ENCODE measurements around the gene AKAP8.

The AKAP8 gene

GRCh38 chr19:15315101-15315500 is 64.5 kb downstream of the AKAP8 start:
- TF ChIP-seq ZNF274 (IDR thresholded peaks at IDR 0.05; ENCODE audit: low read depth, low read length) = no peak
- no peak for TF ChIP-seq SUZ12 (IDR thresholded peaks at IDR 0.05; ENCODE audit: extremely low read depth, insufficient read depth, insufficient read length)
- no peak for TF ChIP-seq YY1 (IDR thresholded peaks at IDR 0.05; ENCODE audit: insufficient read depth, insufficient read length)
- Histone ChIP-seq H3K4me1 (ENCODE audit: insufficient read depth, insufficient read length) (peaks cover 12% of the 10 kb centered on the region), H3K27me3 (ENCODE audit: insufficient read depth, insufficient read length) (no peaks in the 10 kb centered on the region), H3K9me3 (ENCODE audit: insufficient read depth, low read length) (no peaks in the 10 kb centered on the region), H3K4me3 (ENCODE audit: insufficient read length, low read depth) (no peak overlapping the region), H3K9ac (ENCODE audit: insufficient read length, low read depth) (no peak overlapping the region), H3K36me3 (ENCODE audit: insufficient read depth, insufficient read length, low read length) (peaks cover 35% of the 10 kb centered on the region)
- no peak for DNase-seq (ENCODE audit: low read depth, low spot score)

DNA sequence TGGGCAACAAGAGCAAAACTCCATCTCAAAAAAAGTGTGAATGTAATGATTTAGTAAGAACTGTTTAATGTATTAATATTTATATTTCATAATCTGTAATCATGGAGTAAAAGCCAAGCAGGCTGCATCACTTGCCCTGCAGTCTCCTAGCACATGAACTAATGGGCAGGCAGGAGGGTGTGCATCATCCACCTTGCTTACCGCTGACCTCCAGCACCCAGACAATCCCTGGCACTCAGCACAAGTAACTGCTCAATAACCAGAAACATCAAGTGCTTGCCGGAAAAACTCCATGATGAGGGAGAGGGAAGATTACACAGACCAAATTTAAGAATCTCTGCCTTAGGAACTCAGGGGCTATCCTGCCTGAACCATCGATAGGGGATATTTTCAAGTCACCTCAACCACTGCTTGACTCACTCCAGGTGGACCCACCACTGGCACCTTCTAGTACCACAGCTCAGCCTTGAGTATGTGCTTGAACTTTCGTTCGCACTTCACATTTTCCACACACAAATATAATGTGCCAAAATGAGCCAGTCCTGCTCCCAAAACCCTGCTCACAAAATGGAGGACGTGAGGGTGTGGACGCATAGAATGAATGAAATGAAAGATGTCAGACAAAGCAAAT is 65.8 kb downstream of the AKAP8 start:
- Histone ChIP-seq H3K9ac (ENCODE audit: insufficient read length, low read depth) (no peak overlapping the region), H3K9me3 (ENCODE audit: insufficient read depth, low read length) (no peaks in the 10 kb centered on the region), H3K4me3 (ENCODE audit: insufficient read length, low read depth) (no peak overlapping the region), H3K4me1 (ENCODE audit: insufficient read depth, insufficient read length) (peaks cover 16% of the 10 kb centered on the region), H3K27me3 (ENCODE audit: insufficient read depth, insufficient read length) (no peaks in the 10 kb centered on the region), H3K36me3 (ENCODE audit: insufficient read depth, insufficient read length, low read length) (peaks cover 32% of the 10 kb centered on the region)
- TF ChIP-seq SUZ12 (IDR thresholded peaks at IDR 0.05; ENCODE audit: extremely low read depth, insufficient read depth, insufficient read length) (no peak), YY1 (IDR thresholded peaks at IDR 0.05; ENCODE audit: insufficient read depth, insufficient read length) (no peak), ZNF274 (IDR thresholded peaks at IDR 0.05; ENCODE audit: low read depth, low read length) (no peak)
- DNase-seq (ENCODE audit: low read depth, low spot score) = no peak

GRCh38 chr19:15307169-15307568 is 72.4 kb downstream of the AKAP8 start:
- no peak for DNase-seq (ENCODE audit: low read depth, low spot score)
- Histone ChIP-seq H3K27me3 (ENCODE audit: insufficient read depth, insufficient read length) (no peaks in the 10 kb centered on the region), H3K4me1 (ENCODE audit: insufficient read depth, insufficient read length) (peaks cover 14% of the 10 kb centered on the region), H3K9ac (ENCODE audit: insufficient read length, low read depth) (no peak overlapping the region), H3K4me3 (ENCODE audit: insufficient read length, low read depth) (no peak overlapping the region), H3K9me3 (ENCODE audit: insufficient read depth, low read length) (peaks cover 4% of the 10 kb centered on the region; the same call in 1 of the 2 replicates), H3K36me3 (ENCODE audit: insufficient read depth, insufficient read length, low read length) (peaks cover 8% of the 10 kb centered on the region)
- no peak for TF ChIP-seq YY1 (IDR thresholded peaks at IDR 0.05; ENCODE audit: insufficient read depth, insufficient read length)
- no peak for TF ChIP-seq ZNF274 (IDR thresholded peaks at IDR 0.05; ENCODE audit: low read depth, low read length)
- no peak for TF ChIP-seq SUZ12 (IDR thresholded peaks at IDR 0.05; ENCODE audit: extremely low read depth, insufficient read depth, insufficient read length)

GRCh38 chr19:15305582-15306334 is 73.8 kb downstream of the AKAP8 start:
- TF ChIP-seq ZNF274 (IDR thresholded peaks at IDR 0.05; ENCODE audit: low read depth, low read length) (no peak), SUZ12 (IDR thresholded peaks at IDR 0.05; ENCODE audit: extremely low read depth, insufficient read depth, insufficient read length) (no peak), YY1 (IDR thresholded peaks at IDR 0.05; ENCODE audit: insufficient read depth, insufficient read length) (no peak)
- Histone ChIP-seq H3K27me3 (ENCODE audit: insufficient read depth, insufficient read length) (no peaks in the 10 kb centered on the region), H3K9ac (ENCODE audit: insufficient read length, low read depth) (no peak overlapping the region), H3K4me1 (ENCODE audit: insufficient read depth, insufficient read length) (peaks cover 12% of the 10 kb centered on the region), H3K9me3 (ENCODE audit: insufficient read depth, low read length) (peaks cover 4% of the 10 kb centered on the region; the same call in 1 of the 2 replicates), H3K36me3 (ENCODE audit: insufficient read depth, insufficient read length, low read length) (peaks cover 4% of the 10 kb centered on the region), H3K4me3 (ENCODE audit: insufficient read length, low read depth) (no peak overlapping the region)
- DNase-seq (ENCODE audit: low read depth, low spot score) = no peak

DNA sequence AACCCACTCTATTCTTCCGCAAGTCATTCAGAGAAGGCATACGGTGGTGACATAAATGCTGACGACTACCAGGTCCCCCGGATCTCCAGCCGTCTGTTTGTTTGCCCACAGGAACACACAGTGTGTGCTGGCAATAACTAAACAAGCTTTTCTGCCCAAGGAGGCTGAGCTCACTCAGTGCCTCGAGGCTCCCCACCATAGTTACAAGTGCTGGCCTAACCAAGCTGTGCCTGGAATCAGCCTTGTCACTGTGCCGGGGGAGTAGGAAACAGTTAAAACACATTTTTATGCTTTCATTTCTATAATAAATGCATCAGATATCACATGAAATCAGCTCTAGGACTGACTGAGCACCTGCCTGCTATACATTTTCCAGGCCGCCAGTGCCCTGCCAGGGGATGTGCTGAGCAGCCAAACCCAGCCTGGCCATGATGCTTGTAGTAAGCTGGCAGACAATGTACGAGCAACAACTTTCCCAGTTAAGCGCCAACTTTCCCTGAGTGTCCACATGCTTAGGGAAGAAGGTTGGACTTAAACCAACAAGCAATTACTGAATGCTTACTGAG is 75.4 kb downstream of the AKAP8 start:
- Histone ChIP-seq H3K4me1 (ENCODE audit: insufficient read depth, insufficient read length) (peaks cover 5% of the 10 kb centered on the region), H3K27me3 (ENCODE audit: insufficient read depth, insufficient read length) (no peaks in the 10 kb centered on the region), H3K4me3 (ENCODE audit: insufficient read length, low read depth) (no peak overlapping the region), H3K9me3 (ENCODE audit: insufficient read depth, low read length) (peaks cover 4% of the 10 kb centered on the region; the same call in 1 of the 2 replicates), H3K9ac (ENCODE audit: insufficient read length, low read depth) (no peak overlapping the region), H3K36me3 (ENCODE audit: insufficient read depth, insufficient read length, low read length) (peaks cover 4% of the 10 kb centered on the region)
- no peak for DNase-seq (ENCODE audit: low read depth, low spot score)
- TF ChIP-seq SUZ12 (IDR thresholded peaks at IDR 0.05; ENCODE audit: extremely low read depth, insufficient read depth, insufficient read length) = no peak
- no peak for TF ChIP-seq ZNF274 (IDR thresholded peaks at IDR 0.05; ENCODE audit: low read depth, low read length)
- TF ChIP-seq YY1 (IDR thresholded peaks at IDR 0.05; ENCODE audit: insufficient read depth, insufficient read length) = no peak

All from NT2/D1 (cell line).